ENCODE measurements around the gene SMPD2.
"Not testable (repeated sequence)": the region's sequence is repeated elsewhere in the genome, so short reads cannot be mapped to it uniquely, and the experiment has no call there.

SMPD2 gene

GRCh38 chr6:109447087-109447486, 6.6 kb downstream of the SMPD2 start:
- DNase-seq: no peak

GRCh38 chr6:109447878-109448555, 7.5 kb downstream of the SMPD2 start:
- DNase-seq: no peak

DNA sequence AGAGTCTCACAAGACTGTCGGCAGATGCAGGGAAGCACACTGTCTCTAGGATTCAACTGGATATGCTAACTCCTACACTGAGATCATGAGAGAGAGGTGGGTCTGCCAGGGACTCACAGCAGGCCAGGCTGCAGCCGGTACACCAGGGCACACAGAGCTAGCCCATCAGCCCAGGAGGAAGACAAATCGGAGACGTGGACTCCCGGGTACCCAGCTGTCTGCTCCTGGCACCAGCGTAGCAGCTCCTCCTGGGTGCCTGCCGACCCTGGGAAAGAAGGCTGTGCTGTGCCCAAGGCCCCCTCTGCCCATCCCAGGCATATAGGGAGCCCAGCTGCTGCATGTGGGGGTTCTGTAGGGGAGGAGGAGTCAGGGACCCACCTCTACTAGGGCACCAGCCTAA, 8.1 kb downstream of the SMPD2 start:
- no peak for DNase-seq

- no peak for DNase-seq
Measured at GRCh38 chr6:109449064-109449794, 8.7 kb downstream of the SMPD2 start.

DNA sequence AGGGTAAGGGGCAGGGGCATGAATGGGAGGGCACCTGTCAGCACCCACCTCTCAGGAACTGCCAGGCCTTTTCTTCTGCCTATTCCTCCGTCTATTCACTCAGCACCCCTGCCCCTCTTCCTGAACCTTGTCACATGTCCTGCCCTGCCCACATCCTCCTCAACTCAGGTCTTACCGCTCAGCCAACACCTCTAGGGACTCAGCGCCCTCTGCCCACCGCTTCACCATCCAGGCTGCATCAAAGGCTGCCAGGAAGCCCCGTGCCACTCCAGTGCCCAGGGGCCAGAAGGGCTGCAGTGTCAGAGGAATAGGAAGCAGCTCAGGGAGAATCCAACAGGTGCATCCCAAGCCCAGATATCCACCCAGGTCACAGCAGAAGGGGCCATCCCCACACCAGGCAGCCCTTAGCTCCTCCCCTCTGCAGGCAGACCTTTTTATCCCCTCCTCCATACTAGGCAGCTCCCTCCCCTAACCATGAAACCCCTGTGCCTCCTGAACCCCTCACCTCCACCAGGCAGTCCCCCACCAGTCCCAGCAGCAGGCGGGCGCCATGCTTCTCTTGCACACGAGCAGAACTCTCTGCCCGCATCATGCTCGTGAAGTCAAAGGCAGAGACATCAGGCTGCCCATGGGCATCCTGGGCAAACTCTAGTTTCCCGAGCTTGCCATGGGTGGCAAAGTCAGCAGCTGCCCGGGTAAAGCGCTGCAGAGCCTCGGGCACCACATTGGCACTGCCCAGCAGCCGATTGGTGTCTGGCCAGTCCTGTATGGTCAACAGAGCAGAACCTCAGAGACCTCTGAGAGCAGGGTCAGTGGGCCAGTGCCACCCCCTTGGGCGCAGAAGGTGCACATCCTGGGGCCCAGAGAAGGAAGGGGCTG, 9.5 kb downstream of the SMPD2 start:
- peak in 1 of 5 donors; percentile 56 for DNase-seq

- no peak for DNase-seq
Measured at GRCh38 chr6:109450801-109451200, 10.3 kb downstream of the SMPD2 start.

DNA sequence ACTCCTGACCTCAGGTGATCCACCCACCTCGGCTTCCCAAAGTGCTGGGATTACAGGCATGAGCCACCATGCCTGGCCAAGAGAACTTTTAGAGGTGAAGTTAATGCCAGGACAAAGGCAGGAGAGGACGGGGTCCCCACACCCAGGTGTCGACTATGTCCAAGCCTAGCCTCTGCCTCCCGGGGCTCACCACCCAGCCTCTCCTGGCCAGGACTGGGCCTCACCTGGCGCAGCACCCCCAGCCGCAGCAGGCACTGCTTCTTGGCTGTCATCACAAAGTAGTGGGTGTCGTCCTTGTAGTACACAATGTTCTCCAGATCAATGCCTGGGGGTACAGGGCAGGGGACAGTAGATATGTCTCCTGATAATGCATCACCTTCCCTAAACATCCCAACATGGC, 10.9 kb downstream of the SMPD2 start:
- no peak for DNase-seq

- no peak for DNase-seq
Measured at GRCh38 chr6:109452181-109452580, 11.7 kb downstream of the SMPD2 start.

DNA sequence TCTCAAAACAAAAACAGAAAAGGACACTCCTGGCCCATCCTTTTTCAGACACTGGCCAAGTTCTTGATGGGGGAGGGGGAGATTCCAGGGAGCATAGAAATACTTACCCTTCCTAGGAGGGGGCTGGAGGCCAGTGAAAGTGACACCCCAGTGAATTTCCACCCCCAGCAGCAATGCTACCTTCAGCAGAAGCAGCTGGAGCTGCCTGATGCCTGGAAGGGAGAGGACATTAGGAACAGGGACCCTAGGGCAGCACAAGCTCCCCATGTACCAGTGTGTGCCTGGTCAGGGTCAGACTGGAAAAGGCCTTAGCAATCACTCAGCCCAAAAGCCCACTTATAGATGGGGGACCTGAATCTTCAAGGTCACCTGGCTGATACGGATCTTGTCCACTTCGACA, 12.6 kb downstream of the SMPD2 start:
- no peak for DNase-seq

DNA sequence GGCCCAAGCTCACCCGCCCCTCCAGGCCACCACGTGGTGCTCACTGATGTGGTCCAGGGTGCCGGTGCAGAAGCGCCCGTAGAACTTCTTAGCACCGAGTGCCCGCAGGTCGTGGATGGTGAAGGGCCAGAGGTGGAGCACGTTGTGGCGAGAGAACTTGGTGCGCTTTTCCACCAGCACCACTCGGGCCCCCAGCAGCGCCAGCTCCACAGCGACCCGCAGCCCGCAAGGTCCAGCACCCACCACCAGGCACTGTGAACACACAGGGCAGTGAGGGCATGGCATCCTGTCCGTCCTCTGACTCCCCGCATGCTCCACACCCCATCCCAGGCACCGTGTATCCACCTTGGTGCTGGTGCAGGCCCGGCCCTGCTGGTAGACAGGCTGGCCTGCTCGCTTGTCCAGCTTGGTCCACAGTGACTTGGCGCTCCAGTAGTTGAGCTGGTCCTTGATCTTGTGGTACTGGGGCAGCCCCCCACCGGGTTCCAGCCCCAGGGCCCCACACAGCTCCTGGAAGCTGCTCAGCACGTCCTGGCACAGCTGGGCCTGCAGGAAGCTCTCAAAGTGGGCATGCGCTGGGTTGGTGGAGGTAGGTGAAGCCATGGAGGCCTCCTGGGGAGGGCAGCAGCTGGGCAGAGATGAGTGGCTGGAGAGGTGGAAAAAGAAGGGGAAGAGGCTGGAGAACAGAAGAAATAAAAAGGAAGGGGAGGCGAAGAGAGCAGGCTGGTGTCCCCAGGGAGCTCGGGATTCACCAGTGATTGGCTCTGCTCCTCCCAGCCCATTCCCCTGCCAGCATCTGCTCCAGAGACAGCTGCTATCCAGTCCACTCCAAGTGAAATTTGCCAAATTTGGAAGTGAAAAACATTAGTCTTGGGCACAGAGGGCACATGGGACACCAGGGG, 13.3 kb downstream of the SMPD2 start:
- no peak for DNase-seq

DNA sequence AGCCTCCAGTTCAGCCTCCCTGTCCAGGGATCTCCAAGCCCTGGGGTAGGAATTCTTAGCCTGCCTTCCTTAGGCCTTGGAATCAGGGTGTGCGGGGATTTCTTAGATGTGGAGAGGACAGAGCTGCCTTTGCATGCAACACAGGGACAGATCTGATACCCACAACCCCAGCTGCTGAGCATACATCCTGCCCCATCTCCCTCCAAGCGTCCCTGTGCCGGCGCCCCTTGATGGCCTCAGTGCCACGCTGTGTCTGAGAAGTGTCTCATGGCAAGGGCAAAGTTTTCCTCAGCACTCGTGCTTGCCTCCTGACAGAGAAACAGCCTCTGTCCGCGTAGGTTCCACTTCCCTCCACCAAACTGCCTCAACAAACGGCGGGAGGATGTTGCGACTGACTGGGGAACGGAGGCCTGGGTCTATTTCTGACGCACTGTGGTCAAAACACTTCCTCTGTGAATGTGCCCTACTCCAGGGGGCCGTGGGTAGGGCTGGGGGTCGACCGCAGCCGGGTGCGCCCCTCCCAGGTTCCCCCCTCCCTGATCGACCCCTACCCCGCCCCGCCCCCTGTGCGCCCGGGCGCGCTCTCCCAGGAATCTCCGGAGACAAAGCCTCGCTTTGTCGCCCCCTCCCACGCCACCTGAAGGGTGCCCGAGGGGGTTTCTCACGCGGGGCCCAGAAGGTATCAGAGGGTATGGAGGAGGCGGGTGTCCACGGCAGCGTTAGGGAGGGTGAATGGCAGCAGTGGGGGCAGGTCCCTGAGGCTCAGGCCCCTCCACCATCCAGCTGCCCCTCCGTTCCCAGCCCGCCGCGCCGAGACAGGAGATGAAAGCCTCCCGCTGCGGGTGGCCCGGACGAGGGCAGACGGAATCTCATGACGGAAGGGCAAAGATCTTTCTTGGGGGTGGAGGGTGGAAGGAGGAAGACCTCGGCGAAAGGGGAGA, 14.2 kb downstream of the SMPD2 start:
- DNase-seq: peak; percentile 47 to 87 (median 67)

GRCh38 chr6:109455437-109456110, 15.1 kb downstream of the SMPD2 start, which contains the start of gene MICAL1:
TSS of gene MICAL1 (minus strand) at chr6:109455772. CDS start at chr6:109454196, 1,576 bp downstream.
- peak; percentile 68 to 85 (median 75) for DNase-seq

DNA sequence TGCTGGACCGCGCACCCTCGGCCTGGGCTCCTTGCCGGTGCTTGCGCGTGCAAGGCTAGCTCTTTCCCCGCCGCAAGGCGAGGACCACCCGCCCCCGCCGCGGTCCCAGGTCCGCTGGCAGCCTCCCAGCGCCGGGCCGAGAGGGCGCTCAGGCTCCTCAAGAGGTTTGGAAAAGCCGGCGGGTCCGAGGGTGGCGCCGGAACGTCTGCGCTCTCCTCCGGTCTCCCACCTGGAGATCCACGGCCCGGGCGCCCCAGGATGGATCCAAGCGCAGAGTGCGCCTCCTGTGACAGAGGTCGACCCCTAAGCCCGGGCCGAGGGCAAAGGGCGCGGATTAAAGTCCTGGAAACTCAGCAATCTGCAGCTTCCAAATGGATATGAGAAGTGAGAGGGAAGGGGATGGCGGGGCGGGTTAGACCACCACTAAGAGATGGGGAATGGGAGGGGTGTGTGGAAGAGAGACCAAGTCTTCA, 15.6 kb downstream of the SMPD2 start:
- DNase-seq: no peak

GRCh38 chr6:109456710-109457561, 16.4 kb downstream of the SMPD2 start:
- no peak for DNase-seq

- no peak for DNase-seq
Measured at GRCh38 chr6:109457562-109457996, 17.1 kb downstream of the SMPD2 start.

DNA sequence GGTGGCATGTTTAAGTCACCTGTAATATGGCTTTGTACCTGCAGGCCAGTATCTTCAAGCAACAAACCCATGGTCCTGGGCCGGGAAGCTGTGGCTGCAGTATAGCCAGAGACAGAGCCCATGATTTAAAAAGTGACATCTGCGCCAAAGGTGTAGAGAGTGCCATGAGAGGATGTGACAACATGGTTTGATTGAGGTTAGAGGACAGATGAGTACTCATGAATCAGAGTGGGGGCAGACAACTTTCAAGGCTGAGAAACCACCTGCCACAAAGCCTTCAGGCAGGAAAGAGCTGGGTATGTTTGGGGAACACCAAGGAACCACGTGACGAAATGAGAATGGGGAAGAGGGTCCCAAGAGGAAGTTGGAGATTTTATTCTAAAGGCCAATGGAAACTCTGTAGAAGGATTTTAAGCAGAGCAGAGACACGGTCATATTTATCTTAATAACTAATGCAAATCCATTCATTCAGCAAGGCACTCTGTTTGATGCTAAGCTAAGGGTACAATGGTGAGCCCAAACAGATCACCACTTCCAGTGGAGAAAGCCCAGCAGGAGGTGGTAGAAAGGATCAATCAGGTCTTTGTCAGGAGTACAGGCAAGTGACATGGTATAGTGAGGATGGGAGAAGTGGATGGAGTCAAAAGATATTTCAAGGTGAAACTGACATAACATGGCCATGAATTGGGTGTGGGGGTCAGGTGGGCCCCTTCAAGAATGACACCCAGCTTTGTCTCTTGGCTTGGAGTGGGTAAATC, 18.4 kb downstream of the SMPD2 start:
- peak in 1 of 5 donors; percentile 58 for DNase-seq

- no peak for DNase-seq
Measured at GRCh38 chr6:109460161-109460829, 19.8 kb downstream of the SMPD2 start.

DNA sequence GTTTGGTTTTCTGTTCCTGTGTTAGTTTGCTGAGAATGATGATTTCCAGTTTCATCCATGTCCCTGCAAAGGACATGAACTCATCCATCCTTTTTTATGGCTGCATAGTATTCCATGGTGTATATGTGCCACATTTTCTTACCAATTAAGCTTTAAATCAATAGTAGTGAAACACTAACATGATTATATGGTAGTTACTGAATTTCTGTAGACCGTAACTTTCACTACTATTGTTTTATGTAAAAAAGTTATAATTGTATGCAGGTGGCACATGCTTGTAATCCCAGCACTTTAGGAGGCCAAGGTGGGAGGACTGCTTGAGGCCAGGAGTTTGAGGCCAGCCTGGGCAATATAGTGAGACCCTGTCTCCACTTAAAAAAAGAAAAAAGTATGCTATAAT, 20.7 kb downstream of the SMPD2 start:
- not testable (repeated sequence) for DNase-seq

Data from T-helper 1 cell (primary cell).